ENCODE results near the gene RHOA. TPM values are rescaled to one million over a fixed set of nuclear protein-coding genes. Genes with fewer than 3 reads are reported as not detected.

RHOA gene
- total RNA-seq, 1 experiment from 2014 or later, result 278 TPM

GRCh38 chr3:49333916-49334633 is 77.7 kb downstream of the RHOA start:
- H3K9ac ChIP-seq (ENCODE audit: low read length), result no peak overlapping the region
- no TSS peak for BruUV-seq (replicated peaks)
- DNase-seq, result no peak
- H3K4me1 ChIP-seq (ENCODE audit: insufficient read depth, low read length), result peaks cover 7% of the 10 kb centered on the region
- peaks cover 42% of the 10 kb centered on the region for H3K36me3 ChIP-seq (ENCODE audit: low read depth, low read length)
- H3K27ac ChIP-seq (ENCODE audit: low read length), result no peak overlapping the region
- H3K9me2 ChIP-seq (replicated peaks; ENCODE audit: low read length), result no peaks in the 10 kb centered on the region
- no peak overlapping the region for H2AFZ ChIP-seq (ENCODE audit: low read length)
- no peaks in the 10 kb centered on the region for H3K9me3 ChIP-seq (ENCODE audit: low read length)
- no peak for ATAC-seq
- no peaks in the 10 kb centered on the region for H4K20me1 ChIP-seq (ENCODE audit: low read length)
- CTCF ChIA-PET, result no interaction called here
- H3F3A ChIP-seq (ENCODE audit: low read length, unreplicated experiment), result no peaks in the 10 kb centered on the region
- intact Hi-C loops (cut with micrococcal nuclease), result no loop called here
- peaks cover 48% of the 10 kb centered on the region for H3K79me2 ChIP-seq (ENCODE audit: low read length)
- TF ChIP-seq CTCF (conservative IDR thresholded peaks at IDR 0.05; ENCODE audit: low read depth, low read length), result no peak
- TF ChIP-seq EZH2phosphoT487 (IDR thresholded peaks at IDR 0.05; ENCODE audit: borderline replicate concordance, low read length), result no peak
- no peak for TF ChIP-seq EZH2 (IDR thresholded peaks at IDR 0.05; ENCODE audit: low read length, unreplicated experiment)
- no peaks in the 10 kb centered on the region for H3K27me3 ChIP-seq (ENCODE audit: low read length)
- POLR2A ChIA-PET (ENCODE audit: unreplicated experiment), result no interaction called here
- no peak overlapping the region for H3K4me3 ChIP-seq (ENCODE audit: low read length)
- no peak overlapping the region for H3K4me2 ChIP-seq (ENCODE audit: low read length)

- CTCF ChIA-PET, result no interaction called here
These were observed 78.7 kb downstream of the RHOA start for GRCh38 chr3:49333091-49333490.

More at GRCh38 chr3:49333091-49333490, 78.7 kb downstream of the RHOA start:
- intact Hi-C loops (cut with micrococcal nuclease), result no loop called here
- Histone ChIP-seq H3K4me3 (ENCODE audit: low read length) (no peak overlapping the region), H3K27me3 (ENCODE audit: low read length) (no peaks in the 10 kb centered on the region), H3F3A (ENCODE audit: low read length, unreplicated experiment) (no peaks in the 10 kb centered on the region), H2AFZ (ENCODE audit: low read length) (no peak overlapping the region), H3K79me2 (ENCODE audit: low read length) (peaks cover 38% of the 10 kb centered on the region), H3K27ac (ENCODE audit: low read length) (no peak overlapping the region), H3K9me3 (ENCODE audit: low read length) (no peaks in the 10 kb centered on the region), H4K20me1 (ENCODE audit: low read length) (no peaks in the 10 kb centered on the region), H3K9me2 (replicated peaks; ENCODE audit: low read length) (no peaks in the 10 kb centered on the region), H3K9ac (ENCODE audit: low read length) (no peak overlapping the region), H3K4me2 (ENCODE audit: low read length) (no peak overlapping the region), H3K36me3 (ENCODE audit: low read depth, low read length) (peaks cover 42% of the 10 kb centered on the region), H3K4me1 (ENCODE audit: insufficient read depth, low read length) (no peaks in the 10 kb centered on the region)
- no peak for TF ChIP-seq CTCF (conservative IDR thresholded peaks at IDR 0.05; ENCODE audit: low read depth, low read length)
- no peak for TF ChIP-seq EZH2 (IDR thresholded peaks at IDR 0.05; ENCODE audit: low read length, unreplicated experiment)
- TF ChIP-seq EZH2phosphoT487 (IDR thresholded peaks at IDR 0.05; ENCODE audit: borderline replicate concordance, low read length), result no peak
- DNase-seq (no peak), ATAC-seq (no peak)
- no TSS peak for BruUV-seq (replicated peaks)
- POLR2A ChIA-PET (ENCODE audit: unreplicated experiment), result no interaction called here

Data from PC-3 (cell line).